ENCODE measurements around the gene TNS1.

DNA sequence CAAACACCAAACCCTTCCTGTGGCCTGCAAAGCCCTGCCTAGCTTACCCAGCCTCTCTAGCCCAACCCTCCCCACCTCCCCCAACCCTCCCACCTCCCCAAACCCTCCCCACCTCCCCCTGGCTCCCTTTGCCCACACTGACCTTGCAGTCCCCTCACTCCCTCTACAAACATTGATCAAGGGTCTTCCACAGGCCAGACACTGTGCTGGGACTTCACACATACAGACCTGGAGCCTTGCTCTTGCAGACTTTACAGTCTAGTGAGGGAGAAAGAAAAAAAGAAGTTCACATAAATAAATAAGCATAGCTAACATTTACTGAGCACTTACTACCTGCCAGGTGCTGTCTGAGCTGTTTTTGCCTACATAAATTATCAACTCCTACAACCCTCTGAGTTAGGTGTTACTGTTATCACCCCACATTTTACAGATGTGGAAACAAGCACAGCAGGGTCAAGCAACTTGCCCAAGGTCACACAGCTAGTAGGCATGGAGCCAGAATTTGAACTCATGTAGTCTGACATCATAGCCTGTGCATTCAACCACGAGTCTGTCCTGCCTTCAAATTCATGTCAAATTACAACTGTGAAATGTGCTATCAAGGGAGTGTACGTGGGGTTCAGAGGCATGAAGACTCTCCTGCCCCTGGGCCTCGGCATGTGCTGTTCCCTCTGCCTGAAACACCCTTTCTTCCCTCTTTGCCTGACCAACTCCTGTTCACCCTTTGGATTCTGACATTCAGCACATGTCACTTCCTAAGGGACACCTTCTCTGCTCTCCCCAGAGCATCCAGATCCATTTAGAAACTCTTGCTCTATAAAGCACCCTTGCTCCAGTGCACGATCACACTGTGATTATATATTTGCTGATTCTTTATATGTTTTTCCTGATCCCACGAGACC is 209.9 kb downstream of the TNS1 start:
- TF ChIP-seq, protein P1, sequence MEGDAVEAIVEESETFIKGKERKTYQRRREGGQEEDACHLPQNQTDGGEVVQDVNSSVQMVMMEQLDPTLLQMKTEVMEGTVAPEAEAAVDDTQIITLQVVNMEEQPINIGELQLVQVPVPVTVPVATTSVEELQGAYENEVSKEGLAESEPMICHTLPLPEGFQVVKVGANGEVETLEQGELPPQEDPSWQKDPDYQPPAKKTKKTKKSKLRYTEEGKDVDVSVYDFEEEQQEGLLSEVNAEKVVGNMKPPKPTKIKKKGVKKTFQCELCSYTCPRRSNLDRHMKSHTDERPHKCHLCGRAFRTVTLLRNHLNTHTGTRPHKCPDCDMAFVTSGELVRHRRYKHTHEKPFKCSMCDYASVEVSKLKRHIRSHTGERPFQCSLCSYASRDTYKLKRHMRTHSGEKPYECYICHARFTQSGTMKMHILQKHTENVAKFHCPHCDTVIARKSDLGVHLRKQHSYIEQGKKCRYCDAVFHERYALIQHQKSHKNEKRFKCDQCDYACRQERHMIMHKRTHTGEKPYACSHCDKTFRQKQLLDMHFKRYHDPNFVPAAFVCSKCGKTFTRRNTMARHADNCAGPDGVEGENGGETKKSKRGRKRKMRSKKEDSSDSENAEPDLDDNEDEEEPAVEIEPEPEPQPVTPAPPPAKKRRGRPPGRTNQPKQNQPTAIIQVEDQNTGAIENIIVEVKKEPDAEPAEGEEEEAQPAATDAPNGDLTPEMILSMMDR (IDR thresholded peaks at IDR 0.05 in 2 of 3, conservative IDR thresholded peaks at IDR 0.05 in 1 of 3; ENCODE audit: borderline replicate concordance in 1 of 3, insufficient read depth in 1 of 3, low read depth in 2 of 3, low read length in 2 of 3): no peak
- no peak for TF ChIP-seq SP1 (IDR thresholded peaks at IDR 0.05; ENCODE audit: low read depth)

Measured in HCT116 (cell line).